Measurements from ENCODE around the gene SGTA.

GRCh38 chr19:2782329-2782935 lies 641 bp downstream of the SGTA start:
- no peak for TF ChIP-seq POLR2A (IDR thresholded peaks at IDR 0.05; ENCODE audit: borderline replicate concordance, extremely low read depth, insufficient read depth, insufficient read length)
- TF ChIP-seq CTCF (IDR thresholded peaks at IDR 0.05 in 2 of 3, conservative IDR thresholded peaks at IDR 0.05 in 1 of 3; ENCODE audit: borderline replicate concordance in 1 of 3, insufficient read depth in 1 of 3, low read depth in 2 of 3, low read length in 2 of 3), result no peak
- TF ChIP-seq SRF (IDR thresholded peaks at IDR 0.05; ENCODE audit: low read depth), result no peak

Data from HCT116 (cell line).